ENCODE data around the gene PRPF6.
A peak's percentile ranks its signal among the peaks of the same experiment; 100 is the strongest.

PRPF6 gene

GRCh38 chr20:64003960-64004725 is 23.2 kb downstream of the PRPF6 start:
- ChIA-PET CTCF (interaction anchor here (0.8 to 2.2 kb wide), 6 partner anchors 19 to 466 kb away, joined by 3 to 11 read pairs (median 4); partner anchors contain the start of gene PRPF6), POLR2A (no interaction called here)
- TF ChIP-seq, protein P1, sequence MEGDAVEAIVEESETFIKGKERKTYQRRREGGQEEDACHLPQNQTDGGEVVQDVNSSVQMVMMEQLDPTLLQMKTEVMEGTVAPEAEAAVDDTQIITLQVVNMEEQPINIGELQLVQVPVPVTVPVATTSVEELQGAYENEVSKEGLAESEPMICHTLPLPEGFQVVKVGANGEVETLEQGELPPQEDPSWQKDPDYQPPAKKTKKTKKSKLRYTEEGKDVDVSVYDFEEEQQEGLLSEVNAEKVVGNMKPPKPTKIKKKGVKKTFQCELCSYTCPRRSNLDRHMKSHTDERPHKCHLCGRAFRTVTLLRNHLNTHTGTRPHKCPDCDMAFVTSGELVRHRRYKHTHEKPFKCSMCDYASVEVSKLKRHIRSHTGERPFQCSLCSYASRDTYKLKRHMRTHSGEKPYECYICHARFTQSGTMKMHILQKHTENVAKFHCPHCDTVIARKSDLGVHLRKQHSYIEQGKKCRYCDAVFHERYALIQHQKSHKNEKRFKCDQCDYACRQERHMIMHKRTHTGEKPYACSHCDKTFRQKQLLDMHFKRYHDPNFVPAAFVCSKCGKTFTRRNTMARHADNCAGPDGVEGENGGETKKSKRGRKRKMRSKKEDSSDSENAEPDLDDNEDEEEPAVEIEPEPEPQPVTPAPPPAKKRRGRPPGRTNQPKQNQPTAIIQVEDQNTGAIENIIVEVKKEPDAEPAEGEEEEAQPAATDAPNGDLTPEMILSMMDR (IDR thresholded peaks at IDR 0.05; ENCODE audit: insufficient read depth, low read length, missing control alignments) = no peak
- no peak overlapping the region for H3K4me3 ChIP-seq (ENCODE audit: low read depth, low read length)
- no peak for DNase-seq (ENCODE audit: low read depth, low spot score)

DNA sequence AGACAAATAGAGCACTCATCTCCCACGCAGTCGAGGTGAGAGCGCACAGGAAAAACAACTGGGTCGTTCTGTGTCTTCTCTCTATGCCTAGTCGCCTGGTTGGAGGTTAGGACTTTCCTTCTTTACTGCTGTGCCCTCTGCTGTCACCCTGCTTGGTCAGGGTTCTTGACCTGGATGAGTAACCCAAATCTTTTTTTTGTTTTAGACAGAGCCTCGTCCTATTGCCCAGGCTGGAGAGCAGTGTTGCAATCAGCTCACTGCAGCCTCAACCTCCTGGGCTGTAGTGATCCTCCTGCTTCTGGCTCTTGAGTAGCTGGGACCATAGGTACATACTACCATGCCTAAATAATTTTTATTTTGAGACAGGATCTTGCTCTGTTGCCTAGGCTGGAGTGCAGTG is 24.5 kb downstream of the PRPF6 start:
- ChIA-PET POLR2A (no interaction called here), CTCF (interaction anchor here (1.6 to 2.2 kb wide), 3 partner anchors 20 to 52 kb away, joined by 3 to 11 read pairs (median 3); partner anchors contain the start of gene PRPF6)
- TF ChIP-seq, protein P1 (IDR thresholded peaks at IDR 0.05; ENCODE audit: insufficient read depth, low read length, missing control alignments) = no peak
- no peak overlapping the region for H3K4me3 ChIP-seq (ENCODE audit: low read depth, low read length)
- DNase-seq (ENCODE audit: low read depth, low spot score) = no peak

DNA sequence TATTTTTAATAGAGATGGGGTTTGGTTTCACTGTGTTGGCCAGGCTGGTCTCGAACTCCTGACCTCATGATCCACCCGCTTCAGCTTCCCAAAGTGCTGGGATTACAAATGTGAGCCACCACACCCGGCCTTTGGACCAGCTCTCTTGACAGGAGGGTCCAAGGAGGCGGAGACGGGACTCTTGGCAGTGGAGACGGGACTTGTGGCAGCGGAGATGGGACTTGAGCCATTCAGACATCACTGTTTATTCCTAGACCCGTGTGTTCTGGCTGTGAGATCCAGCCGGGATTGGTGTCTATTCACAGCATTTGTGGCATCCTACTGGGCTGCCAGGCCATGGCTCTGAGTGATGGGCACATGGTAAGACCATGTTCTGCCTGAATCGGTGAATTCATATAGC is 25.6 kb downstream of the PRPF6 start:
- H3K4me3 ChIP-seq (ENCODE audit: low read depth, low read length) = no peak overlapping the region
- ChIA-PET CTCF (interaction anchor here (1.2 to 1.6 kb wide), 3 partner anchors 26 to 51 kb away, joined by 3 to 4 read pairs (median 3); no protein-coding TSS in a partner anchor), POLR2A (no interaction called here)
- no peak for DNase-seq (ENCODE audit: low read depth, low spot score)
- TF ChIP-seq, protein P1 (IDR thresholded peaks at IDR 0.05; ENCODE audit: insufficient read depth, low read length, missing control alignments) = no peak

DNA sequence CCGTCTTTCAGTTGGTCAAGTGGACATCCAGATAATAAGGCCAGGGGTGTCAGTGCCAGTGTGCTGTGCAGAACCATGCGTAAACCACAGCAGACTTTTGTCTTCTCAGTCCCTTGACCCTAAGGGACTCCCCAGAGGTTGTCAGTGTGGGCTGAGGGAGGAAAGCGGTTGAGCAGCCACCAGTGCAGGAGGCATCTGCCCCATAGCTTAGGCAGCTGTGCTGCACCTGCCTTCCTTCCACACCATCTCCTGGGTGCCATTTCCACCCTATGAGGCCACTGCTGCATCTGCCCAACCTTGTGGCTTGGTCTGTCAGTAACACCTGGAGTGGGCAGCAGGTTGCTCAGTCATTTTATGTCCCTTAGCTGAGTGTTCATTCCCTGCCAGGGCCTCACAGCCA is 26.0 kb downstream of the PRPF6 start:
- H3K4me3 ChIP-seq (ENCODE audit: low read depth, low read length) = no peak overlapping the region
- TF ChIP-seq, protein P1 (IDR thresholded peaks at IDR 0.05; ENCODE audit: insufficient read depth, low read length, missing control alignments) = no peak
- CTCF ChIA-PET = interaction anchor here (1.2 kb wide), 2 partner anchors 27 to 32 kb away, joined by 3 to 4 read pairs; no protein-coding TSS in a partner anchor
- POLR2A ChIA-PET = no interaction called here
- DNase-seq (ENCODE audit: low read depth, low spot score) = no peak

DNA sequence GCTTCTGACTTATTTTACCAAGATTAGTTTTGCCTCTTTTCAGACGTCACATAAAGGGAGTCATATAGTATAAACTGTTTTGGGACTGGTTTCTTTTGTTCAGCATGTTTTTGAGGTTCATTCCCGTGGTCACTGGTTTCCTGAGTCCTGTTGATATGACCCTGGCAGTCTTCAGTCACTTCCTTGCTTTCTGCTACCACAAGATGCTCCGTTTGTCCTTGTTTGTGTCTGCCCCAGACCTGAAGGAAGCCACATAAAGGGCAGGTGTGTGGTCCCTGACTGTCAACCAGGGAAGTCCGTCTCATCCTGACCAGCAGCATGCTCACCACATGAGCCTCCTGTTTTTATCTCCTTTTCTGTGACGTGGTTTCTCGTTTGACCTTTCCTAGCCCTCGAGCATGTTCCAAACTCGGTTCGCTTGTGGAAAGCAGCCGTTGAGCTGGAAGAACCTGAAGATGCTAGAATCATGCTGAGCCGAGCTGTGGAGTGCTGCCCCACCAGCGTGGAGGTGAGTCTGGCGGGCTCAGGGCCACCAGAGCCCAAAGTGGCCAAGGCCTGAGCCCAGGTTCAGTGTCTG is 29.0 kb downstream of the PRPF6 start:
- no peak for DNase-seq (ENCODE audit: low read depth, low spot score)
- no peak overlapping the region for H3K4me3 ChIP-seq (ENCODE audit: low read depth, low read length)
- TF ChIP-seq, protein P1 (IDR thresholded peaks at IDR 0.05; ENCODE audit: insufficient read depth, low read length, missing control alignments) = no peak
- POLR2A ChIA-PET = no interaction called here
- CTCF ChIA-PET = no interaction called here

GRCh38 chr20:64010711-64011237 is 29.8 kb downstream of the PRPF6 start:
- DNase-seq (ENCODE audit: low read depth, low spot score) = peak; percentile 23
- ChIA-PET CTCF (no interaction called here), POLR2A (no interaction called here)
- TF ChIP-seq, protein P1 (IDR thresholded peaks at IDR 0.05; ENCODE audit: insufficient read depth, low read length, missing control alignments) = no peak
- no peak overlapping the region for H3K4me3 ChIP-seq (ENCODE audit: low read depth, low read length)
